PC-3 (cell line): ENCODE measurements around the gene FAM187B.

Experiments used
- CTCF ChIP-seq: fragments of 300-600 bp; sonication (generic); conservative IDR thresholded peaks from 2 replicates; pipeline ENCODE4 v1.5.1; 2017; ENCODE audit warnings: antibody characterized with exemption, low read depth, mild to moderate bottlenecking, low read length
- EZH2phosphoT487 ChIP-seq: fragments of 300-600 bp; sonication (generic); IDR thresholded peaks from 2 replicates; pipeline ENCODE4 v1.6.1; 2018; ENCODE audit warnings: mild to moderate bottlenecking, antibody characterized with exemption, low read length, borderline replicate concordance

DNA sequence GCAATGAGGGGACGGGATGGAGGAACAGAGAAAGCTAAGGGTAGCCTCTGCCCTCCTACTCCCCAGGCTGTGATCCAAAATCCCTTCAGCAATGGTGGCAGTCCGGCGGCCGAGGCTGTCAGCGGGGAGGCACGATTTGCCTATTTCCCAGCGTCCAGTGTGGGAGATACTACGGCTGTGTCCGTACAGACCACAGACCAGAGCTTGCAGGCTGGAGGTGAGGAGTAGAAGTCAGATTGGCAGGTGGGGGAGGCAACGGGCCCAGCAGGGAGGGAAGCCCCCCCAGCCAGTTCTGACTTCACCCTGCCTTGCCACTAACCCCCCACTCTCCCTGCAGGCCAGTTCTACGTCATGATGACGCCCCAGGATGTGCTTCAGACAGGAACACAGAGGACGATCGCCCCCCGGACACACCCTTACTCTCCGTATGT lies 41.9 kb upstream of the FAM187B start:
- TF ChIP-seq CTCF (no peak), EZH2phosphoT487 (no peak)
